K562 (cell line): ENCODE measurements around the gene KCTD19. TPM values are rescaled to one million over a fixed set of nuclear protein-coding genes. Genes with fewer than 3 reads are reported as not detected.
A peak's percentile ranks its signal among the peaks of the same experiment; 100 is the strongest.

ENCODE experiments used
- ATAC-seq: fragments of 200-7000 bp; cut with Tn5 transposase; 3 replicates; pipeline ENCODE4 v1.9.1; 2020; ENCODE audit warnings: moderate library complexity
- BruUV-seq: library from RNA; stranded (reverse); fragments of 400-500 nt; replicated peaks from 2 replicates; lab custom pipeline; 2021; lab: Mats Ljungman, UMichigan
- CTCF ChIA-PET: fragments of 300-600 bp; formaldehyde crosslinking; extraction: SDS; loops from one replicate; lab custom pipeline; 2021; ENCODE audit warnings: low intra/inter-chr PET ratio; lab: Yijun Ruan, JAX
- POLR2A ChIA-PET: fragments of 300-600, 350-650 bp; sonication (Branson Sonifier 250); formaldehyde crosslinking; extraction: SDS; loops from one replicate; lab custom pipeline; 2021; ENCODE audit warnings: antibody characterized with exemption, inconsistent platforms; lab: Yijun Ruan, JAX
- DNase-seq, 4 experiments: peaks; one replicate each; pipeline versions ENCODE4 v3.0.0 to v3.0.0-alpha.2; 2011 to 2018; ENCODE audit warnings: low spot score in 3 of 4, mixed read lengths in 3 of 4; ENCODE audit errors: extremely low read depth in 1 of 4
- FAIRE-seq: peaks from 2 replicates; lab custom pipeline; 2011; peaks lifted over from hg19 to GRCh38; lab: Jason Lieb, UNC
- H2AFZ ChIP-seq: 2 replicates; pipeline ENCODE4 v1.6.0; 2011; ENCODE audit warnings: low read depth, low read length, control low read depth, inconsistent platforms
- H3K27ac ChIP-seq: fragments of 200-600 bp; 3 replicates; pipeline ENCODE4 v1.8.0; 2011; ENCODE audit warnings: low read depth, mild to moderate bottlenecking, control low read depth, inconsistent platforms, low read length, moderate library complexity, mixed read lengths; ENCODE audit errors: extremely low read depth
- H3K27me3 ChIP-seq, 2 experiments: fragments of 300-600 bp in 1 of 2; 2 replicates in 1 of 2; 3 replicates in 1 of 2; pipeline versions ENCODE4 v1.6.0 to v1.8.0; 2011; ENCODE audit warnings: inconsistent platforms in 2 of 2, low read length in 2 of 2, mild to moderate bottlenecking in 1 of 2, mixed read lengths in 1 of 2, moderate library complexity in 1 of 2; ENCODE audit not compliant: control insufficient read depth in 2 of 2, insufficient read depth in 2 of 2
- H3K36me3 ChIP-seq: fragments of 300-600 bp; 3 replicates; pipeline ENCODE4 v1.8.0; 2011; ENCODE audit warnings: mild to moderate bottlenecking, low read length, inconsistent platforms; ENCODE audit not compliant: control insufficient read depth, insufficient read depth
- H3K4me1 ChIP-seq, 2 experiments: fragments of 200-600 bp in 1 of 2; replicated peaks in 1 of 2; 2 replicates in 1 of 2; 3 replicates in 1 of 2; pipeline versions ENCODE4 v1.5.1 to v1.8.0; 2011; ENCODE audit warnings: inconsistent platforms in 2 of 2, low read length in 2 of 2, mild to moderate bottlenecking in 1 of 2, mixed read lengths in 1 of 2, moderate library complexity in 1 of 2; ENCODE audit not compliant: control insufficient read depth in 2 of 2, insufficient read depth in 2 of 2
- H3K4me2 ChIP-seq: 2 replicates; pipeline ENCODE4 v1.6.1; 2011; ENCODE audit warnings: low read length, control low read depth, inconsistent platforms, mixed read lengths; ENCODE audit not compliant: insufficient read depth
- H3K4me3 ChIP-seq: fragments of 200-600 bp; sonication (generic), shearing (Covaris generic); 2 replicates; pipeline ENCODE4 v1.5.1; 2016; ENCODE audit warnings: control low read depth, inconsistent platforms
- H3K79me2 ChIP-seq: fragments of 200-600 bp; 3 replicates; pipeline ENCODE4 v1.8.0; 2011; ENCODE audit warnings: low read length, inconsistent platforms; ENCODE audit not compliant: control insufficient read depth, insufficient read depth
- H3K9ac ChIP-seq, 2 experiments: 2 replicates each; pipeline versions ENCODE4 v1.6.0 to v1.6.1; 2011; ENCODE audit warnings: low read depth in 2 of 2, low read length in 2 of 2, control low read depth in 1 of 2, inconsistent platforms in 1 of 2, mild to moderate bottlenecking in 1 of 2, mixed read lengths in 1 of 2; ENCODE audit not compliant: insufficient read depth in 1 of 2
- H3K9me1 ChIP-seq: one replicate; pipeline ENCODE4 v1.6.0; 2011; ENCODE audit warnings: inconsistent platforms, mild to moderate bottlenecking, low read length, moderate library complexity; ENCODE audit not compliant: control insufficient read depth, insufficient read depth
- H3K9me3 ChIP-seq: replicated peaks from 2 replicates; pipeline ENCODE4 v1.5.1; 2011; ENCODE audit warnings: low read depth, low read length, inconsistent platforms; ENCODE audit not compliant: control insufficient read depth, insufficient read depth
- H4K20me1 ChIP-seq: replicated peaks from 2 replicates; pipeline ENCODE4 v1.6.1; 2011; ENCODE audit warnings: low read length, inconsistent platforms, mixed read lengths; ENCODE audit not compliant: control insufficient read depth, insufficient read depth
- KDM1A ChIP-seq, 2 experiments: fragments of 450-650 bp; IDR thresholded peaks; 2 replicates each; pipeline ENCODE4 v1.6.1; 2016; ENCODE audit warnings: mild to moderate bottlenecking in 2 of 2
- MXD1 ChIP-seq: fragments of 250-450 bp; sonication (Bioruptor Pico); IDR thresholded peaks from 2 replicates; pipeline ENCODE4 v1.8.0; 2021; ENCODE audit warnings: borderline replicate concordance, mild to moderate bottlenecking, moderate library complexity; ENCODE audit not compliant: poor library complexity, severe bottlenecking
- NFYB ChIP-seq: IDR thresholded peaks from 2 replicates; pipeline ENCODE4 v1.6.1; 2011; ENCODE audit warnings: mild to moderate bottlenecking, moderate library complexity; ENCODE audit not compliant: insufficient read length; ENCODE audit errors: extremely low read depth
- PHF21A ChIP-seq: fragments of 450-650 bp; IDR thresholded peaks from 2 replicates; pipeline ENCODE4 v1.6.1; 2017; ENCODE audit warnings: low read depth, borderline replicate concordance
- SMARCA5 ChIP-seq: fragments of 450-650 bp; IDR thresholded peaks from 2 replicates; pipeline ENCODE4 v1.6.1; 2016
- THAP7 ChIP-seq: fragments of 250-450 bp; sonication (Bioruptor Pico); IDR thresholded peaks from 2 replicates; pipeline ENCODE4 v1.5.0; 2021
- ZBTB26 ChIP-seq: fragments of 450-650 bp; formaldehyde crosslinking; IDR thresholded peaks from 2 replicates; pipeline ENCODE4 v1.4.0; 2022; ENCODE audit warnings: missing genetic modification characterization
- ZNF318 ChIP-seq, 2 experiments: fragments of 450-650 bp; IDR thresholded peaks; 2 replicates each; pipeline ENCODE4 v1.6.1; 2016; ENCODE audit warnings: mild to moderate bottlenecking in 2 of 2, borderline replicate concordance in 1 of 2, low read depth in 1 of 2, moderate library complexity in 1 of 2
- WGBS: fragments of 100-300 bp; shearing (Covaris generic); methylation state at CpG from one replicate; pipeline ENCODE4 v1.1.6; 2016; ENCODE audit warnings: low coverage, mixed read lengths; ENCODE audit not compliant: insufficient coverage; ENCODE audit errors: missing lambda C conversion rate; 5-methylcytosine and 5-hydroxymethylcytosine counted together
- in situ Hi-C: fragments of 300-500 bp; cut with MboI; formaldehyde crosslinking; loops from 4 replicates; pipeline ENCODE4 v1.15.0; 2018; ENCODE audit warnings: inconsistent platforms, mixed read lengths
- intact Hi-C: fragments of 100-400 bp; cut with micrococcal nuclease; formaldehyde crosslinking; loops from 2 replicates; pipeline ENCODE4 v1.14.2; 2022
- polyA plus RNA-seq, 8 experiments: library from polyadenylated mRNA; depleted of rRNA in 4 of 8; stranded (reverse) in 5 of 8; unstranded in 3 of 8; fragments of >200 nt; fragmentation: Nextera tagmentation in 2 of 8; fragmentation: Illumina TruSeq in 1 of 8; extraction: Ambion mirVana in 2 of 8; extraction: Trizol in 1 of 8; gene quantifications; 2 replicates each; pipeline versions ENCODE4 v1.2.1 to v1.2.3, GENCODE V29; 2011 to 2014; ENCODE audit warnings: inconsistent platforms in 1 of 8, missing spikeins in 1 of 8
- total RNA-seq, 7 experiments: library from RNA; depleted of rRNA in 6 of 7; stranded (reverse); fragments of >200 nt in 6 of 7; fragmentation: Illumina TruSeq in 2 of 7; extraction: Trizol in 2 of 7; gene quantifications; 2 replicates each; pipeline versions ENCODE4 v1.2.1 to v1.2.3, GENCODE V29; 2011 to 2021; ENCODE audit warnings: low replicate concordance in 1 of 7

The KCTD19 gene
- total and polyA plus RNA-seq, 9 of the 15 experiments (the other 6 are each of a cell fraction or from before 2014, with no cell fraction given) = 0.03 to 0.91 (median 0.22) TPM; not detected in 2

- Histone ChIP-seq H3K9me1 (peaks cover 3% of the 10 kb centered on the region), H3K9ac (0 out of 4 replicates have a peak overlapping the region, but pooled peaks of 1 of the 2 experiments have one; percentile 3), H2AFZ (no peak overlapping the region), H3K4me3 (no peak overlapping the region), H3K9me3 (no peaks in the 10 kb centered on the region), H4K20me1 (no peaks in the 10 kb centered on the region), H3K79me2 (peaks cover 19% of the 10 kb centered on the region), H3K4me2 (no peak overlapping the region), H3K36me3 (peaks cover 26% of the 10 kb centered on the region; the same call in 2 of the 3 replicates), H3K4me1 (peaks cover 9 to 42% of the 10 kb centered on the region in 2 experiments; a peak in 3 of 5 replicates), H3K27me3 (no peaks in the 10 kb centered on the region), H3K27ac (no peak overlapping the region)
- no peak for DNase-seq
- no peak for FAIRE-seq
- intact Hi-C loops = no loop called here
- in situ Hi-C loops = no loop called here
- 64% methylated on average over 7 of the region's 7 CpGs for WGBS
- ATAC-seq = no peak
- CTCF ChIA-PET = no interaction called here
- BruUV-seq = no TSS peak
- POLR2A ChIA-PET = interaction anchor here (0.8 to 1.9 kb wide), 3 partner anchors 11 to 500 kb away, joined by 3 to 10 read pairs (median 3); no protein-coding TSS in a partner anchor
- TF ChIP-seq NFYB (no peak), MXD1 (no peak), THAP7 (CRISPR knock-in tag) (no peak), ZBTB26 (CRISPR knock-in tag) (no peak), SMARCA5 (peak; percentile 40; the same call in 1 of the 2 replicates), PHF21A (no peak), KDM1A (IDR thresholded peaks at IDR 0.05) (peak; percentile 35 to 45; a peak in 1 of 4 replicates), ZNF318 (IDR thresholded peaks at IDR 0.05; ENCODE audit: borderline replicate concordance in 1 of 2, low read depth in 1 of 2) (no peak)
Observed at GRCh38 chr16:67283039-67283825, 43.3 kb downstream of the KCTD19 start.
